WTC11 (cell line): ENCODE measurements around the gene NBEA. TPM values are rescaled to one million over a fixed set of nuclear protein-coding genes. Genes with fewer than 3 reads are reported as not detected.
"Not testable (repeated sequence)": the region's sequence is repeated elsewhere in the genome, so short reads cannot be mapped to it uniquely, and the experiment has no call there.

Experiments
- ATAC-seq: fragments of 200-7000 bp; cut with Tn5 transposase; 2 replicates; pipeline ENCODE4 v1.10.0; 2021; ENCODE audit warnings: mild to moderate bottlenecking, moderate library complexity
- CTCF ChIA-PET: fragments of 300-600 bp; sonication (Branson Sonifier 250); formaldehyde crosslinking; loops from one replicate; lab custom pipeline; 2021; ENCODE audit warnings: antibody characterized with exemption; lab: Charles Lee
- POLR2A ChIA-PET: fragments of 350-600 bp; sonication (Branson Sonifier 250); formaldehyde crosslinking; loops from one replicate; lab custom pipeline; 2021; ENCODE audit warnings: antibody characterized with exemption; lab: Charles Lee
- DNase-seq: peaks from one replicate; pipeline ENCODE4 v3.0.0; 2021; ENCODE audit warnings: low spot score
- H3K27ac Mint-ChIP-seq: 2 replicates; pipeline ENCODE4 v1.8.0; 2021; ENCODE audit warnings: mixed read lengths
- H3K27me3 Mint-ChIP-seq: 2 replicates; pipeline ENCODE4 v1.8.0; 2021; ENCODE audit warnings: low read depth, mild to moderate bottlenecking, moderate library complexity, mixed read lengths
- H3K36me3 Mint-ChIP-seq: 2 replicates; pipeline ENCODE4 v1.8.0; 2021; ENCODE audit warnings: mixed read lengths
- H3K4me1 Mint-ChIP-seq: 2 replicates; pipeline ENCODE4 v1.8.0; 2022; ENCODE audit warnings: mixed read lengths
- H3K4me3 Mint-ChIP-seq: 2 replicates; pipeline ENCODE4 v1.8.0; 2021; ENCODE audit warnings: mild to moderate bottlenecking, moderate library complexity, mixed read lengths
- H3K9me3 Mint-ChIP-seq: 2 replicates; pipeline ENCODE4 v1.8.0; 2021; ENCODE audit warnings: mixed read lengths
- ATF6 ChIP-seq: sonication (generic); formaldehyde crosslinking; IDR thresholded peaks from 2 replicates; pipeline ENCODE4 v1.8.1; 2023; ENCODE audit warnings: mild to moderate bottlenecking, missing genetic modification reagents
- CBFB ChIP-seq: sonication (generic); formaldehyde crosslinking; IDR thresholded peaks from 2 replicates; pipeline ENCODE4 v1.8.1; 2022; ENCODE audit warnings: mild to moderate bottlenecking, low read depth, missing genetic modification reagents
- CDX4 ChIP-seq: fragments of 250-450 bp; sonication (Bioruptor Pico); IDR thresholded peaks from 2 replicates; pipeline ENCODE4 v1.9.0; 2021; ENCODE audit warnings: moderate library complexity, mild to moderate bottlenecking, inconsistent platforms, borderline replicate concordance
- CREM ChIP-seq: sonication (generic); formaldehyde crosslinking; IDR thresholded peaks from 2 replicates; pipeline ENCODE4 v1.8.1; 2022; ENCODE audit warnings: mild to moderate bottlenecking, missing genetic modification reagents, moderate library complexity
- ERG ChIP-seq: fragments of 250-450 bp; sonication (Bioruptor Pico); IDR thresholded peaks from 2 replicates; pipeline ENCODE4 v1.8.0; 2021; ENCODE audit warnings: mild to moderate bottlenecking
- ETV6 ChIP-seq: sonication (generic); formaldehyde crosslinking; IDR thresholded peaks from 2 replicates; pipeline ENCODE4 v1.8.1; 2022; ENCODE audit warnings: mild to moderate bottlenecking, missing genetic modification reagents
- FOXJ3 ChIP-seq: sonication (generic); formaldehyde crosslinking; IDR thresholded peaks from 2 replicates; pipeline ENCODE4 v1.9.0; 2021; ENCODE audit warnings: missing genetic modification reagents, mild to moderate bottlenecking, borderline replicate concordance
- FOXK1 ChIP-seq: sonication (generic); formaldehyde crosslinking; IDR thresholded peaks from 2 replicates; pipeline ENCODE4 v1.8.0; 2022; ENCODE audit warnings: mild to moderate bottlenecking, moderate library complexity, missing genetic modification reagents
- FOXP1 ChIP-seq: sonication (generic); formaldehyde crosslinking; IDR thresholded peaks from 2 replicates; pipeline ENCODE4 v1.8.0; 2022; ENCODE audit warnings: missing genetic modification reagents, mild to moderate bottlenecking, moderate library complexity, borderline replicate concordance
- FOXP4 ChIP-seq: sonication (generic); formaldehyde crosslinking; IDR thresholded peaks from 2 replicates; pipeline ENCODE4 v1.8.0; 2022; ENCODE audit warnings: mild to moderate bottlenecking, missing genetic modification reagents
- GTF2I ChIP-seq: fragments of 250-450 bp; sonication (Bioruptor Pico); conservative IDR thresholded peaks from 2 replicates; pipeline ENCODE4 v1.4.0; 2021; ENCODE audit warnings: mild to moderate bottlenecking
- JUN ChIP-seq: sonication (generic); formaldehyde crosslinking; IDR thresholded peaks from 2 replicates; pipeline ENCODE4 v1.8.0; 2023; ENCODE audit warnings: mild to moderate bottlenecking, missing genetic modification reagents
- KAT7 ChIP-seq: sonication (generic); formaldehyde crosslinking; IDR thresholded peaks from 2 replicates; pipeline ENCODE4 v1.8.1; 2023; ENCODE audit warnings: missing genetic modification reagents, mild to moderate bottlenecking, borderline replicate concordance
- MYBL2 ChIP-seq: sonication (generic); formaldehyde crosslinking; IDR thresholded peaks from 2 replicates; pipeline ENCODE4 v1.8.1; 2023; ENCODE audit warnings: mild to moderate bottlenecking, moderate library complexity, missing genetic modification reagents
- RORB ChIP-seq: fragments of 250-450 bp; sonication (Bioruptor Pico); IDR thresholded peaks from 2 replicates; pipeline ENCODE4 v1.9.0; 2021; ENCODE audit warnings: mild to moderate bottlenecking
- TEAD1 ChIP-seq: sonication (generic); formaldehyde crosslinking; IDR thresholded peaks from 2 replicates; pipeline ENCODE4 v1.8.0; 2022; ENCODE audit warnings: mild to moderate bottlenecking, missing genetic modification reagents
- USF1 ChIP-seq: sonication (generic); formaldehyde crosslinking; IDR thresholded peaks from 2 replicates; pipeline ENCODE4 v1.8.0; 2022; ENCODE audit warnings: mild to moderate bottlenecking, missing genetic modification reagents
- ZBTB21 ChIP-seq: sonication (generic); formaldehyde crosslinking; IDR thresholded peaks from 2 replicates; pipeline ENCODE4 v1.8.1; 2023; ENCODE audit warnings: mild to moderate bottlenecking, missing genetic modification reagents, borderline replicate concordance
- ZBTB43 ChIP-seq: sonication (generic); formaldehyde crosslinking; IDR thresholded peaks from 2 replicates; pipeline ENCODE4 v1.8.1; 2023; ENCODE audit warnings: mild to moderate bottlenecking, missing genetic modification reagents
- ZNF423 ChIP-seq: fragments of 250-450 bp; sonication (Bioruptor Pico); IDR thresholded peaks from 2 replicates; pipeline ENCODE4 v2.1.2; 2022; ENCODE audit warnings: mild to moderate bottlenecking, moderate library complexity
- ZNF671 ChIP-seq: fragments of 250-450 bp; sonication (Bioruptor Pico); IDR thresholded peaks from 2 replicates; pipeline ENCODE4 v1.8.0; 2021; ENCODE audit warnings: mild to moderate bottlenecking
- ZSCAN18 ChIP-seq: fragments of 250-450 bp; sonication (Bioruptor Pico); IDR thresholded peaks from 2 replicates; pipeline ENCODE4 v2.1.2; 2022; ENCODE audit warnings: mild to moderate bottlenecking, moderate library complexity
- total RNA-seq: library from RNA; stranded (reverse); gene quantifications from 3 replicates; pipeline ENCODE4 v1.2.3, GENCODE V29; 2021

The NBEA gene
- total RNA-seq, 1 experiment from 2014 or later: 20.9 TPM

- ChIA-PET POLR2A (no interaction called here), CTCF (interaction anchor here (1.0 kb wide), 1 partner anchor 14 kb away, joined by 3 read pairs; no protein-coding TSS in a partner anchor)
- Mint-ChIP-seq H3K4me3 (peak overlapping the region; percentile 42), H3K36me3 (no peaks in the 10 kb centered on the region; the same call in 1 of the 2 replicates), H3K4me1 (peaks cover 63% of the 10 kb centered on the region), H3K27me3 (no peaks in the 10 kb centered on the region), H3K27ac (peak overlapping the region; percentile 97), H3K9me3 (peaks cover 7% of the 10 kb centered on the region; the same call in 1 of the 2 replicates)
- ATAC-seq (peak; percentile 87), DNase-seq (peak; percentile 58)
- no peak; the same call in 1 of the 2 replicates for TF ChIP-seq FOXP4 (CRISPR knock-in tag)
- TF ChIP-seq TEAD1 (CRISPR knock-in tag): peak; percentile 81; the same call in 1 of the 2 replicates
- 0 out of 2 replicates have a peak, but pooled peaks have one; percentile 5 for TF ChIP-seq FOXK1 (CRISPR knock-in tag)
- TF ChIP-seq ETV6: peak; percentile 64; the same call in 1 of the 2 replicates
Measured at GRCh38 chr13:34914416-34914815, 27.7 kb upstream of the NBEA start.

GRCh38 chr13:34926508-34926907, 15.6 kb upstream of the NBEA start:
- Mint-ChIP-seq H3K36me3 (no peaks in the 10 kb centered on the region), H3K9me3 (no peaks in the 10 kb centered on the region), H3K4me1 (peaks cover 16% of the 10 kb centered on the region), H3K27me3 (no peaks in the 10 kb centered on the region), H3K4me3 (no peak overlapping the region), H3K27ac (no peak overlapping the region)
- ATAC-seq: peak; percentile 53
- no peak for DNase-seq
- ChIA-PET POLR2A (no interaction called here), CTCF (no interaction called here)
- TF ChIP-seq KAT7 (CRISPR knock-in tag) (no peak), ZBTB21 (no peak), ZBTB43 (CRISPR knock-in tag) (no peak), ZNF671 (no peak), ZNF423 (no peak), GTF2I (CRISPR knock-in tag) (no peak), ZSCAN18 (CRISPR knock-in tag) (no peak), USF1 (no peak), CBFB (CRISPR knock-in tag) (no peak), MYBL2 (CRISPR knock-in tag) (no peak), ATF6 (no peak), FOXJ3 (CRISPR knock-in tag) (no peak), CREM (no peak), CDX4 (CRISPR knock-in tag) (no peak), FOXP1 (no peak), RORB (CRISPR knock-in tag) (no peak), ERG (CRISPR knock-in tag) (no peak), JUN (CRISPR knock-in tag) (no peak)

GRCh38 chr13:34928676-34929075, 13.4 kb upstream of the NBEA start:
- H3K36me3 Mint-ChIP-seq, H3K4me3 Mint-ChIP-seq, H3K27me3 Mint-ChIP-seq, ATAC-seq, H3K9me3 Mint-ChIP-seq, H3K27ac Mint-ChIP-seq, CTCF ChIA-PET, POLR2A ChIA-PET, DNase-seq: not testable (repeated sequence)
- peaks cover 14% of the 10 kb centered on the region for H3K4me1 Mint-ChIP-seq
